Right lobe of liver (tissue), 6 donors: ENCODE data around the gene DNMT3A. TPM values are rescaled to one million over a fixed set of nuclear protein-coding genes. Genes with fewer than 3 reads are reported as not detected.
"Not testable (repeated sequence)": the region's sequence is repeated elsewhere in the genome, so short reads cannot be mapped to it uniquely, and the experiment has no call there.

Source experiments
- ATAC-seq, 4 donors: fragments of 200-7000 bp; cut with Tn5 transposase; one replicate each; pipeline ENCODE4 v1.9.1; 2020; ENCODE audit warnings: mild to moderate bottlenecking in 4 of 4, moderate library complexity in 4 of 4
- DNase-seq, 3 donors: peaks; one replicate each; pipeline ENCODE4 v3.0.0-alpha.2; 2020
- H3K27ac ChIP-seq, 3 donors: fragments of 200-600 bp; one replicate each; pipeline ENCODE4 v1.8.0; 2022
- H3K27me3 ChIP-seq, 2 donors: fragments of 200-600 bp; one replicate each; pipeline ENCODE4 v1.8.0; 2022
- H3K36me3 ChIP-seq, 4 donors: fragments of 200-600 bp; sonication (generic) in 1 of 4; one replicate each; pipeline versions ENCODE4 v1.5.1 to v1.8.0; 2017 to 2022; ENCODE audit warnings: control low read depth in 1 of 4
- H3K4me1 ChIP-seq, 4 donors: fragments of 200-600 bp; sonication (generic) in 1 of 4; one replicate each; pipeline versions ENCODE4 v1.5.1 to v1.8.0; 2017 to 2022; ENCODE audit warnings: control low read depth in 1 of 4
- H3K4me3 ChIP-seq, 3 donors: fragments of 200-600 bp; one replicate each; pipeline ENCODE4 v1.8.0; 2022
- H3K9me3 ChIP-seq, 4 donors: fragments of 200-600 bp; sonication (generic) in 1 of 4; one replicate each; pipeline versions ENCODE4 v1.5.1 to v1.8.0; 2017 to 2022; ENCODE audit warnings: control low read depth in 1 of 4
- CTCF ChIP-seq, 4 donors: fragments of 200-600 bp in 3 of 4; fragments of 450-650 bp in 1 of 4; IDR thresholded peaks; one replicate each; pipeline versions ENCODE4 v1.5.1 to v1.8.0; 2016 to 2022; ENCODE audit warnings: antibody characterized with exemption in 4 of 4, mild to moderate bottlenecking in 2 of 4
- POLR2A ChIP-seq: fragments of 450-650 bp; IDR thresholded peaks from one replicate; pipeline ENCODE4 v1.6.1; 2017; ENCODE audit warnings: antibody characterized with exemption, mild to moderate bottlenecking
- WGBS: methylation state at CpG from one replicate; pipeline ENCODE4 v1.1.6; 2018; ENCODE audit warnings: low coverage, low lambda C conversion rate; ENCODE audit not compliant: insufficient coverage; ENCODE audit errors: missing lambda C conversion rate; 5-methylcytosine and 5-hydroxymethylcytosine counted together
- intact Hi-C, 2 donors: fragments of 100-400 bp; cut with DNase I; formaldehyde crosslinking; loops; one replicate each; pipeline versions ENCODE4 v1.11.2 to v1.14.1; 2022
- total RNA-seq, 6 experiments: library from RNA; depleted of rRNA in 2 of 6; stranded (reverse); fragments of >200 nt in 2 of 6; fragmentation: NEBNext Ultra II Directional in 3 of 6; extraction: Animal tissue kit (Norgen Biotek cat#: 25700) in 3 of 6; gene quantifications; one replicate each; pipeline versions ENCODE4 v1.1.0 to v1.2.4, GENCODE V29; 2016 to 2023
- donor health status: DM: no; HTN: yes; CAD: no.
- donor health status: DM: no; HTN: no; CAD: no.
- donor health status: DM: no; HTN: no; CAD: no.
- donor health status: DM: no; HTN: yes; CAD: no.
- donor health status: DM: no; HTN: yes; CAD: no.

The DNMT3A gene
- total RNA-seq, 6 experiments from 2014 or later = 4.9 to 13.3 (median 9.3) TPM

- no peaks in the 10 kb centered on the region for H3K36me3 ChIP-seq
- intact Hi-C loops = no loop called here
- H3K27ac ChIP-seq = peak overlapping the region; percentile 4 to 66 (median 48)
These were observed 66.2 kb downstream of the DNMT3A start for GRCh38 chr2:25275575-25275965.

GRCh38 chr2:25274868-25275574 is 66.7 kb downstream of the DNMT3A start:
- TF ChIP-seq POLR2A (no peak), CTCF (IDR thresholded peaks at IDR 0.05) (no peak)
- H3K27ac ChIP-seq = peak overlapping the region in 2 of 3 donors; percentile 48 to 66
- no peaks in the 10 kb centered on the region for H3K4me1 ChIP-seq
- peak; percentile 50 to 60 (median 55) for ATAC-seq
- no peak overlapping the region for H3K4me3 ChIP-seq
- H3K9me3 ChIP-seq = no peaks in the 10 kb centered on the region
- 41% methylated on average over 2 of the region's 27 CpGs for WGBS
- H3K27me3 ChIP-seq = no peaks in the 10 kb centered on the region
- peak in 1 of 3 donors; percentile 62 for DNase-seq
- intact Hi-C loops = no loop called here
- no peaks in the 10 kb centered on the region for H3K36me3 ChIP-seq

More at GRCh38 chr2:25275575-25275965, 66.2 kb downstream of the DNMT3A start:
- no peaks in the 10 kb centered on the region for H3K9me3 ChIP-seq
- ATAC-seq (no peak), DNase-seq (no peak)
- no peaks in the 10 kb centered on the region for H3K27me3 ChIP-seq
- WGBS = 35% methylated on average over 2 of the region's 6 CpGs
- no peak overlapping the region for H3K4me3 ChIP-seq
- H3K4me1 ChIP-seq = no peaks in the 10 kb centered on the region
- TF ChIP-seq CTCF (IDR thresholded peaks at IDR 0.05) (no peak), POLR2A (no peak)

- Histone ChIP-seq H3K27me3 (no peaks in the 10 kb centered on the region), H3K27ac (peak overlapping the region in 2 of 3 donors; percentile 45 to 57), H3K4me3 (no peak overlapping the region), H3K4me1 (no peaks in the 10 kb centered on the region), H3K9me3 (no peaks in the 10 kb centered on the region), H3K36me3 (no peaks in the 10 kb centered on the region)
- ATAC-seq = no peak
- 88% methylated on average over 5 of the region's 5 CpGs for WGBS
- no peak for TF ChIP-seq CTCF (IDR thresholded peaks at IDR 0.05)
- TF ChIP-seq POLR2A = no peak
- no peak for DNase-seq
- intact Hi-C loops = no loop called here
These were observed 67.7 kb downstream of the DNMT3A start for GRCh38 chr2:25273985-25274535.

GRCh38 chr2:25272705-25273104 is 69.0 kb downstream of the DNMT3A start:
- H3K27ac ChIP-seq = peak overlapping the region in 1 of 3 donors; percentile 57

GRCh38 chr2:25270061-25270460 is 71.7 kb downstream of the DNMT3A start:
- ATAC-seq (no peak), DNase-seq (no peak)
- no peaks in the 10 kb centered on the region for H3K36me3 ChIP-seq
- TF ChIP-seq CTCF (IDR thresholded peaks at IDR 0.05) = no peak
- no peak for TF ChIP-seq POLR2A
- no peaks in the 10 kb centered on the region for H3K27me3 ChIP-seq
- no peaks in the 10 kb centered on the region for H3K4me1 ChIP-seq
- 88% methylated on average over 7 of the region's 7 CpGs for WGBS
- H3K27ac ChIP-seq = no peak overlapping the region
- no peak overlapping the region for H3K4me3 ChIP-seq
- H3K9me3 ChIP-seq = no peaks in the 10 kb centered on the region
- intact Hi-C loops = no loop called here

More at GRCh38 chr2:25272705-25273104, 69.0 kb downstream of the DNMT3A start:
- H3K36me3 ChIP-seq, ATAC-seq, H3K4me1 ChIP-seq, intact Hi-C loops, H3K27me3 ChIP-seq, DNase-seq, H3K9me3 ChIP-seq, H3K4me3 ChIP-seq: not testable (repeated sequence)
- WGBS = 86% methylated on average over 2 of the region's 9 CpGs
